ENCODE results near the gene CCDC186. TPM values are rescaled to one million over a fixed set of nuclear protein-coding genes. Genes with fewer than 3 reads are reported as not detected.
A peak's percentile ranks its signal among the peaks of the same experiment; 100 is the strongest.

Gene CCDC186
- total and polyA plus RNA-seq, 2 of the 4 experiments (the other 2 are of a cell fraction) = 3.0 to 6.1 TPM

GRCh38 chr10:114179148-114179547, 5.1 kb upstream of the CCDC186 start, which contains the start of gene TDRD1:
TDRD1 (plus strand) TSS chr10:114179353; CDS start chr10:114187832, 8,479 bp downstream.
- H3K9ac ChIP-seq (ENCODE audit: low read depth, low read length) = no peak within 1 kb of the TSS
- CTCF ChIA-PET = no interaction called here
- no peak within 1 kb of the TSS for H3K56ac ChIP-seq (ENCODE audit: extremely low read depth, insufficient read depth, low read length)
- WGBS, 2 experiments (ENCODE audit: extremely low coverage in 2 of 2, insufficient read length in 1 of 2) = 77% methylated on average over 12 of the region's 28 CpGs; no CpG with 5 or more reads in 1 of the 2 experiments
- peak within 1 kb of the TSS; percentile 45 for H2AFZ ChIP-seq (replicated peaks; ENCODE audit: low read length, poor library complexity)
- no peak within 1 kb of the TSS for H2BK20ac ChIP-seq (ENCODE audit: low read depth, low read length)
- no peaks in the 10 kb centered on the region for H3K36me3 ChIP-seq (ENCODE audit: control insufficient read depth, insufficient read depth, low read length)
- no TSS peak for BruUV-seq (replicated peaks)
- no peak within 1 kb of the TSS for H3K18ac ChIP-seq (ENCODE audit: low read depth, low read length)
- H3K4me1 ChIP-seq (ENCODE audit: control insufficient read depth, insufficient read depth, low read length) = no peaks in the 10 kb centered on the region
- dilution Hi-C loops (cut with HindIII; ENCODE audit: low sequenced_read_pairs, unreplicated experiment) (no loop called here), intact Hi-C loops (cut with micrococcal nuclease) (no loop called here), in situ Hi-C loops (cut with MboI; ENCODE audit: low sequenced_read_pairs) (no loop called here)
- 0 out of 2 replicates have a peak, but pooled peaks cover 3% of the 10 kb centered on the region for H3K9me1 ChIP-seq (ENCODE audit: insufficient read depth, low read length)
- no peak within 1 kb of the TSS for H2BK5ac ChIP-seq (ENCODE audit: low read depth, low read length, poor library complexity, severe bottlenecking)
- no peak within 1 kb of the TSS for H2BK15ac ChIP-seq (ENCODE audit: low read depth, low read length)
- no peak within 1 kb of the TSS for H4K91ac ChIP-seq (ENCODE audit: insufficient read depth, low read depth, low read length)
- H3K27ac ChIP-seq (ENCODE audit: insufficient read depth, low read length) = no peak within 1 kb of the TSS
- H2BK120ac ChIP-seq (ENCODE audit: low read depth, low read length) = no peak within 1 kb of the TSS
- DNase-seq = no peak
- H4K8ac ChIP-seq (ENCODE audit: low read depth in 2 of 2, low read length in 2 of 2) = no peak within 1 kb of the TSS
- no peak within 1 kb of the TSS for H3K4me2 ChIP-seq (ENCODE audit: low read depth, low read length)
- H3K4me3 ChIP-seq (ENCODE audit: insufficient read depth, low read depth, low read length) = no peak within 1 kb of the TSS
- no peak within 1 kb of the TSS for H2AK9ac ChIP-seq (replicated peaks; ENCODE audit: low read depth, low read length, poor library complexity)
- TF ChIP-seq RCOR1 (IDR thresholded peaks at IDR 0.05; ENCODE audit: insufficient replicate concordance, low read length) (no peak), CHD1 (IDR thresholded peaks at IDR 0.05; ENCODE audit: low read depth, low read length) (no peak), RAD21 (IDR thresholded peaks at IDR 0.05; ENCODE audit: low read length) (no peak), MAZ (IDR thresholded peaks at IDR 0.05; ENCODE audit: borderline replicate concordance, low read depth, low read length) (no peak), MAFK (IDR thresholded peaks at IDR 0.05; ENCODE audit: low read depth, low read length) (no peak), USF2 (IDR thresholded peaks at IDR 0.05; ENCODE audit: low read depth, low read length) (no peak), FOS (IDR thresholded peaks at IDR 0.05; ENCODE audit: low read depth, low read length) (no peak), NFE2L2 (IDR thresholded peaks at IDR 0.05; ENCODE audit: low read depth, low read length) (no peak), ELK1 (IDR thresholded peaks at IDR 0.05; ENCODE audit: borderline replicate concordance, low read depth, low read length) (no peak), RFX5 (IDR thresholded peaks at IDR 0.05; ENCODE audit: low read depth, low read length) (no peak), CEBPB (IDR thresholded peaks at IDR 0.05; ENCODE audit: low read depth, low read length) (no peak), CTCF (conservative IDR thresholded peaks at IDR 0.05; ENCODE audit: low read depth, low read length) (no peak), BHLHE40 (IDR thresholded peaks at IDR 0.05; ENCODE audit: low read depth, low read length) (no peak), SMC3 (IDR thresholded peaks at IDR 0.05; ENCODE audit: low read depth, low read length) (no peak), MXI1 (IDR thresholded peaks at IDR 0.05; ENCODE audit: borderline replicate concordance, low read depth, low read length) (no peak), POLR2A (IDR thresholded peaks at IDR 0.05; ENCODE audit: low read depth, low read length) (no peak)
- H3K4ac ChIP-seq (ENCODE audit: low read depth, low read length) = no peak within 1 kb of the TSS
- H3K27me3 ChIP-seq (ENCODE audit: control insufficient read depth, insufficient read depth, low read length) = peaks cover 9% of the 10 kb centered on the region
- no peak within 1 kb of the TSS for H3K14ac ChIP-seq (replicated peaks; ENCODE audit: low read depth, low read length)
- no peak within 1 kb of the TSS for H3K23ac ChIP-seq (ENCODE audit: low read depth, low read length)
- H4K5ac ChIP-seq (ENCODE audit: low read depth, low read length) = no peak within 1 kb of the TSS
- ATAC-seq (ENCODE audit: low read depth) = no peak
- POLR2A ChIA-PET (ENCODE audit: unreplicated experiment) = no interaction called here
- H3K9me3 ChIP-seq (ENCODE audit: control insufficient read depth, insufficient read depth, low read length) = no peaks in the 10 kb centered on the region
- no peak within 1 kb of the TSS for H2AK5ac ChIP-seq (ENCODE audit: low read depth, low read length)
- H3K79me1 ChIP-seq (ENCODE audit: low read depth in 1 of 2, low read length in 2 of 2) = no peaks in the 10 kb centered on the region
- H4K20me1 ChIP-seq (ENCODE audit: insufficient read depth, low read length) = no peaks in the 10 kb centered on the region
